HepG2 (cell line): ENCODE measurements around the gene DNAJB8. TPM values are rescaled to one million over a fixed set of nuclear protein-coding genes. Genes with fewer than 3 reads are reported as not detected.

Source experiments
- ATAC-seq: fragments of 200-7000 bp; cut with Tn5 transposase; 3 replicates; pipeline ENCODE4 v1.9.1; 2020; ENCODE audit warnings: mild to moderate bottlenecking, moderate library complexity
- BruUV-seq: library from RNA; stranded (reverse); fragments of 400-500 nt; replicated peaks from 2 replicates; lab custom pipeline; 2021; lab: Mats Ljungman, UMichigan
- CTCF ChIA-PET: fragments of 300-600 bp; formaldehyde crosslinking; extraction: SDS; loops from one replicate; lab custom pipeline; 2021; ENCODE audit warnings: low total read pairs, inconsistent platforms, low intra/inter-chr PET ratio; lab: Yijun Ruan, JAX
- POLR2A ChIA-PET: fragments of 350-600 bp; sonication (Branson Sonifier 250); formaldehyde crosslinking; loops from one replicate; lab custom pipeline; 2020; ENCODE audit warnings: antibody characterized with exemption, inconsistent platforms; lab: Yijun Ruan, JAX
- DNase-seq: peaks from one replicate; pipeline ENCODE4 v3.0.0-alpha.2; 2015; ENCODE audit warnings: low spot score
- FAIRE-seq: peaks from 3 replicates; lab custom pipeline; 2011; peaks lifted over from hg19 to GRCh38; lab: Jason Lieb, UNC
- H2AFZ ChIP-seq: one replicate; pipeline ENCODE4 v1.6.1; 2011; ENCODE audit warnings: low read length, inconsistent platforms
- H3K27ac ChIP-seq: fragments of 300-600 bp; 3 replicates; pipeline ENCODE4 v1.8.0; 2011; ENCODE audit warnings: mixed run types, mild to moderate bottlenecking, mixed read lengths, low read length, inconsistent platforms; ENCODE audit not compliant: insufficient read depth; ENCODE audit errors: extremely low read length
- H3K27me3 ChIP-seq, 2 experiments: fragments of 200-600 bp in 1 of 2; 2 replicates in 1 of 2; 3 replicates in 1 of 2; pipeline versions ENCODE4 v1.6.0 to v1.8.0; 2011; ENCODE audit warnings: low read length in 2 of 2, mild to moderate bottlenecking in 2 of 2, moderate library complexity in 2 of 2, inconsistent platforms in 1 of 2; ENCODE audit not compliant: insufficient read depth in 2 of 2, control insufficient read depth in 1 of 2
- H3K36me3 ChIP-seq, 2 experiments: fragments of 200-600 bp in 1 of 2; replicated peaks in 1 of 2; 2 replicates in 1 of 2; 3 replicates in 1 of 2; pipeline versions ENCODE4 v1.5.1 to v1.8.0; 2011; ENCODE audit warnings: low read length in 2 of 2, inconsistent platforms in 1 of 2; ENCODE audit not compliant: insufficient read depth in 2 of 2, control insufficient read depth in 1 of 2
- H3K4me1 ChIP-seq: 2 replicates; pipeline ENCODE4 v1.5.1; 2012; ENCODE audit warnings: low read length, inconsistent platforms; ENCODE audit not compliant: insufficient read depth
- H3K4me2 ChIP-seq: 2 replicates; pipeline ENCODE4 v1.6.0; 2011; ENCODE audit warnings: low read depth, low read length, inconsistent platforms
- H3K4me3 ChIP-seq, 3 experiments: fragments of 200-600 bp in 1 of 3; sonication (generic), shearing (Covaris generic) in 1 of 3; replicated peaks in 1 of 3; 2 replicates each; pipeline ENCODE4 v1.5.1; 2011 to 2016; ENCODE audit warnings: low read length in 3 of 3, inconsistent platforms in 2 of 3, low read depth in 2 of 3, mild to moderate bottlenecking in 2 of 3, control low read depth in 1 of 3, mixed read lengths in 1 of 3; ENCODE audit not compliant: insufficient read depth in 1 of 3
- H3K79me2 ChIP-seq: one replicate; pipeline ENCODE4 v1.6.1; 2011; ENCODE audit warnings: low read length, inconsistent platforms; ENCODE audit not compliant: insufficient read depth
- H3K9ac ChIP-seq: 2 replicates; pipeline ENCODE4 v1.6.0; 2011; ENCODE audit warnings: mild to moderate bottlenecking, low read depth, low read length, inconsistent platforms; ENCODE audit not compliant: insufficient read depth
- H3K9me3 ChIP-seq: 2 replicates; pipeline ENCODE4 v1.5.1; 2012; ENCODE audit warnings: mild to moderate bottlenecking, low read length
- H4K20me1 ChIP-seq: 2 replicates; pipeline ENCODE4 v1.6.0; 2011; ENCODE audit warnings: inconsistent platforms, mild to moderate bottlenecking, low read length, moderate library complexity; ENCODE audit not compliant: insufficient read depth
- LRRFIP1 ChIP-seq: sonication (generic); formaldehyde crosslinking; conservative IDR thresholded peaks from 2 replicates; pipeline ENCODE4 v1.4.0; 2020; ENCODE audit warnings: missing genetic modification reagents
- MEIS1 ChIP-seq: sonication (generic); formaldehyde crosslinking; IDR thresholded peaks from 2 replicates; pipeline ENCODE4 v1.9.0; 2021; ENCODE audit warnings: mild to moderate bottlenecking, missing genetic modification reagents, moderate library complexity, borderline replicate concordance
- MEIS2 ChIP-seq: sonication (generic); formaldehyde crosslinking; IDR thresholded peaks from 2 replicates; pipeline ENCODE4 v1.9.0; 2021; ENCODE audit warnings: mild to moderate bottlenecking, missing genetic modification reagents
- RXRA ChIP-seq: sonication (generic); formaldehyde crosslinking; IDR thresholded peaks from 2 replicates; pipeline ENCODE4 v1.5.1; 2020; ENCODE audit warnings: missing genetic modification reagents
- SAP130 ChIP-seq: IDR thresholded peaks from 2 replicates; pipeline ENCODE4 v1.6.1; 2016; ENCODE audit warnings: low read depth
- ZBTB1 ChIP-seq: sonication (generic); formaldehyde crosslinking; IDR thresholded peaks from 2 replicates; pipeline ENCODE4 v1.4.0; 2020; ENCODE audit warnings: missing genetic modification reagents, borderline replicate concordance
- ZBTB34 ChIP-seq: sonication (generic); formaldehyde crosslinking; IDR thresholded peaks from 2 replicates; pipeline ENCODE4 v1.8.0; 2022; ENCODE audit warnings: mild to moderate bottlenecking, missing genetic modification reagents
- ZBTB38 ChIP-seq: sonication (generic); formaldehyde crosslinking; IDR thresholded peaks from 2 replicates; pipeline ENCODE4 v1.5.1; 2020; ENCODE audit warnings: mild to moderate bottlenecking, missing genetic modification reagents
- ZBTB46 ChIP-seq: sonication (generic); formaldehyde crosslinking; IDR thresholded peaks from 2 replicates; pipeline ENCODE4 v1.4.0; 2020; ENCODE audit warnings: mild to moderate bottlenecking, missing genetic modification reagents, borderline replicate concordance
- ZFP36L1 ChIP-seq: sonication (generic); formaldehyde crosslinking; IDR thresholded peaks from 2 replicates; pipeline ENCODE4 v1.8.0; 2022; ENCODE audit warnings: mild to moderate bottlenecking, missing genetic modification reagents, moderate library complexity
- ZNF547 ChIP-seq: sonication (generic); formaldehyde crosslinking; IDR thresholded peaks from 2 replicates; pipeline ENCODE4 v1.5.1; 2020; ENCODE audit warnings: mild to moderate bottlenecking, missing genetic modification reagents
- ZNF687 ChIP-seq: sonication (generic); formaldehyde crosslinking; IDR thresholded peaks from 2 replicates; pipeline ENCODE4 v1.5.1; 2020; ENCODE audit warnings: mild to moderate bottlenecking, missing genetic modification reagents, moderate library complexity
- WGBS: methylation state at CpG from one replicate; pipeline ENCODE4 v1.1.6; 2017; ENCODE audit warnings: low lambda C conversion rate; 5-methylcytosine and 5-hydroxymethylcytosine counted together
- in situ Hi-C: cut with HindIII; loops from 2 replicates; pipeline ENCODE4 v1.10.0; 2017; ENCODE audit warnings: low pct_unique_long_range_greater_than_20kb; ENCODE audit not compliant: extremely low pct_ligation_motif_present
- intact Hi-C: fragments of 100-400 bp; cut with micrococcal nuclease; formaldehyde crosslinking; loops from one replicate; pipeline ENCODE4 v1.10.0; 2022; ENCODE audit not compliant: unreplicated experiment
- polyA plus RNA-seq, 8 experiments: library from polyadenylated mRNA; depleted of rRNA in 3 of 8; stranded (reverse) in 7 of 8; unstranded in 1 of 8; fragments of >200 nt; fragmentation: Illumina TruSeq in 4 of 8; extraction: Trizol in 4 of 8; gene quantifications; 2 replicates each; pipeline versions ENCODE4 v1.2.1 to v1.2.3, GENCODE V29; 2011 to 2016; ENCODE audit warnings: low read depth in 4 of 8, missing spikeins in 1 of 8, mixed read lengths in 1 of 8; ENCODE audit not compliant: insufficient read depth in 1 of 8
- total RNA-seq, 5 experiments: library from RNA; depleted of rRNA; stranded (reverse); fragments of >200 nt; fragmentation: Illumina TruSeq; extraction: Trizol; gene quantifications; 2 replicates each; pipeline ENCODE4 v1.2.3, GENCODE V29; 2016; ENCODE audit warnings: low read depth in 1 of 5

DNAJB8 gene
- total and polyA plus RNA-seq, 2 of the 13 experiments (the other 11 are each of a cell fraction or from before 2014, with no cell fraction given): not detected

DNA sequence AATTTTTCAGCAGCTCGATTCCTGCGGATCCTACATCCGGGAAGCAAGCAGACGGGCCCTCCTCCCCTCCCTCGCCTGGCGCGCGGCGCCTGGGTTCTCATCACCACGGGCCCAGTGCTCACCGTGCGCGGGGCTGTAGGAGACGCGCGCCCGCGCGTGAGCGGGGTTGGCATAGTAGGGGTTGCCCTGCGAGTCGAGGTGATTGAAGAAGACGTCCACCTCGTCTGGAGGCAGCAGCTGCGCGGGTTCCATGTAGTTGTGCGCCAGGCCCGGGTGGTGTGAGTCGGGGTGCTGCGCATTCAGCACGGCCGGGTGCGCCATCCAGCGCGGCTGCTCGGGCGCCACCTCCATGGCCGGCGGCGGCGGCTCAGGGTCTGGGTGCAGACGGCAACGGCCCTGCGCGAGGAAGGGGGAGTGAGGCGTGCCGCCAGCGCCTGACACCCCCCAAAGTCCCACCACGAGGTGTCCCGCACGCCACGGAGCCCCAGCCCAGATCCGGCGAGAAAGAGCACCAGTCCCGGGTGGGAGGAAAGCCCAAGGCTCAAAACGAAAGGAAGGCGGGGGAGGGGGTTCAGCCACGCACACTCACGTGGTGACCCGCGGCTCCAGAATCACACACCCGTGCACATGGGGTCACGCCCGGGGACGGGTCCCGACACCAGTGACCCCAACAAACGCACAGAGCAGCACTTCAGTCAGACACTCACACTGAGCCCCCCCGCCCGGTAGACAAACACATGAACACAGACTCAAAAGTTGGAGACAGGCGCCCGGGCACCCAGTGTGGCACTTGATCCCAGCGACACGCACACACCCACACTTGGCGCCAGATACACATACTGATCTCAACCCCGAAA lies 20.2 kb upstream of the DNAJB8 start:
- H3K36me3 ChIP-seq: peaks cover 6 to 29% of the 10 kb centered on the region in 2 experiments; a peak in 3 of 5 replicates
- in situ Hi-C loops (loop anchor here (5.0 kb wide), 2 partner anchors 60 to 180 kb away; no protein-coding TSS in a partner anchor), intact Hi-C loops (no loop called here)
- H3K4me1 ChIP-seq: peaks cover 27% of the 10 kb centered on the region
- FAIRE-seq: no peak
- H2AFZ ChIP-seq: no peak overlapping the region
- DNase-seq: no peak
- no peaks in the 10 kb centered on the region for H3K27me3 ChIP-seq
- peak overlapping the region; percentile 87 to 91 (median 87) for H3K4me3 ChIP-seq
- H4K20me1 ChIP-seq: peaks cover 9% of the 10 kb centered on the region; the same call in 1 of the 2 replicates
- 6% methylated on average over 14 of the region's 75 CpGs for WGBS
- ATAC-seq: peak; percentile 16
- H3K27ac ChIP-seq: peak overlapping the region; percentile 53
- H3K9ac ChIP-seq: peak overlapping the region; percentile 88
- no peaks in the 10 kb centered on the region for H3K9me3 ChIP-seq
- ChIA-PET CTCF (no interaction called here), POLR2A (interaction anchor here (1.0 kb wide), 1 partner anchor 269 kb away, joined by 3 read pairs; no protein-coding TSS in a partner anchor)
- peak overlapping the region; percentile 94 for H3K4me2 ChIP-seq
- peaks cover 8% of the 10 kb centered on the region for H3K79me2 ChIP-seq
- BruUV-seq: TSS peak; percentile 48
- no peak for TF ChIP-seq SAP130
- TF ChIP-seq ZFP36L1: no peak
- TF ChIP-seq ZBTB1 (CRISPR knock-in tag): peak; percentile 44; the same call in 1 of the 2 replicates
- peak; percentile 48; the same call in 1 of the 2 replicates for TF ChIP-seq RXRA (CRISPR knock-in tag)
- TF ChIP-seq ZNF547 (CRISPR knock-in tag): 0 out of 2 replicates have a peak, but pooled peaks have one; percentile 48
- no peak for TF ChIP-seq MEIS1 (CRISPR knock-in tag)
- TF ChIP-seq ZNF687 (CRISPR knock-in tag): peak; percentile 62
- peak; percentile 70 for TF ChIP-seq ZBTB38 (CRISPR knock-in tag)
- no peak for TF ChIP-seq ZBTB46
- TF ChIP-seq LRRFIP1 (CRISPR knock-in tag): no peak
- TF ChIP-seq ZBTB34 (CRISPR knock-in tag): no peak
- TF ChIP-seq MEIS2 (CRISPR knock-in tag): no peak
